ENCODE results near the gene VTA1. TPM values are rescaled to one million over a fixed set of nuclear protein-coding genes. Genes with fewer than 3 reads are reported as not detected.

VTA1 gene
- total RNA-seq, result 16.0 and 36.6 TPM in 2 replicates

GRCh38 chr6:142146828-142147662, at the start of gene VTA1, which contains the start of gene NMBR:
TSS of gene VTA1 (plus strand) at chr6:142147263. CDS start at chr6:142147288, 25 bp downstream.
TSS of gene NMBR (minus strand) at chr6:142147122. CDS start at chr6:142088658, 58,464 bp downstream.

GRCh38 chr6:142132625-142133024, 14.4 kb upstream of the VTA1 start, which contains the start of gene GJE1:
TSS of gene GJE1 (plus strand) at chr6:142132925. CDS start at chr6:142133159, 234 bp downstream.

Other genes with a start within 250 kb of the VTA1 start
- gene GJE1, start 14.3 kb upstream of the VTA1 start, total RNA-seq, result not detected in 2 replicates
- gene NMBR, start 141 bp upstream of the VTA1 start, total RNA-seq, result 0.16 TPM in 1 of 2 replicates, not detected in the other
- 37.1 and 43.6 TPM in 2 replicates for gene ADGRG6, start 154.7 kb downstream of the VTA1 start, total RNA-seq

Measured in bladder microvascular endothelial cell (primary cell).